ENCODE measurements around the gene CLEC16A. TPM values are rescaled to one million over a fixed set of nuclear protein-coding genes. Genes with fewer than 3 reads are reported as not detected.

Gene CLEC16A
- total and polyA plus RNA-seq, 2 experiments from 2014 or later = 9.9 to 24.1 TPM

- H3K4me3 Mint-ChIP-seq = no peak overlapping the region
- Histone ChIP-seq H3K27ac (ENCODE audit: low read depth) (no peak overlapping the region), H3K4me2 (no peak overlapping the region), H3K36me3 (ENCODE audit: insufficient read depth) (no peaks in the 10 kb centered on the region), H2AFZ (no peak overlapping the region), H4K20me1 (replicated peaks; ENCODE audit: insufficient read depth) (no peaks in the 10 kb centered on the region), H3K4me1 (ENCODE audit: insufficient read depth) (peaks cover 3% of the 10 kb centered on the region; the same call in 1 of the 2 replicates), H3K79me2 (replicated peaks; ENCODE audit: insufficient read depth) (no peaks in the 10 kb centered on the region), H3K9me2 (ENCODE audit: insufficient read depth) (no peaks in the 10 kb centered on the region), H3F3A (replicated peaks; ENCODE audit: low read depth) (no peaks in the 10 kb centered on the region), H3K4me3 (no peak overlapping the region), H3K27me3 (ENCODE audit: insufficient read depth) (no peaks in the 10 kb centered on the region)
- TF ChIP-seq EZH2 (IDR thresholded peaks at IDR 0.05; ENCODE audit: low read depth, unreplicated experiment) = no peak
- TF ChIP-seq REST (IDR thresholded peaks at IDR 0.05; ENCODE audit: unreplicated experiment) = no peak
- TF ChIP-seq NANOG (IDR thresholded peaks at IDR 0.05; ENCODE audit: borderline replicate concordance) = no peak
- no peak for TF ChIP-seq POLR2AphosphoS5 (IDR thresholded peaks at IDR 0.05; ENCODE audit: low read depth)
- TF ChIP-seq ZNF331 (CRISPR knock-in tag; IDR thresholded peaks at IDR 0.05; ENCODE audit: low read depth) = no peak
- no peak for TF ChIP-seq EZH2phosphoT487 (IDR thresholded peaks at IDR 0.05; ENCODE audit: unreplicated experiment)
- TF ChIP-seq ZNF114 (CRISPR knock-in tag; IDR thresholded peaks at IDR 0.05) = no peak
- TF ChIP-seq STAT1 (IDR thresholded peaks at IDR 0.05; ENCODE audit: unreplicated experiment) = no peak
- TF ChIP-seq ZNF462 (CRISPR knock-in tag; IDR thresholded peaks at IDR 0.05) = no peak
- no peak for TF ChIP-seq JUNB (IDR thresholded peaks at IDR 0.05; ENCODE audit: unreplicated experiment)
- TF ChIP-seq CREB1 (CRISPR knock-in tag; IDR thresholded peaks at IDR 0.05; ENCODE audit: low read depth) = no peak
- no peak for TF ChIP-seq ETS1 (IDR thresholded peaks at IDR 0.05)
- no peak for TF ChIP-seq CTCF (conservative IDR thresholded peaks at IDR 0.05; ENCODE audit: low read depth in 2 of 2)
- peaks cover 10% of the 10 kb centered on the region for H3K4me1 Mint-ChIP-seq
- H3K27me3 Mint-ChIP-seq (ENCODE audit: insufficient read depth, low read depth, poor library complexity) = peaks cover 2% of the 10 kb centered on the region
- no peak overlapping the region for H3K27ac Mint-ChIP-seq
- H3K36me3 Mint-ChIP-seq (ENCODE audit: low read depth) = peaks cover 3% of the 10 kb centered on the region; the same call in 1 of the 3 replicates
- no peaks in the 10 kb centered on the region for H3K9me3 Mint-ChIP-seq
- no peak for DNase-seq (ENCODE audit: low spot score)
- no peak for ATAC-seq
These were observed 135.4 kb downstream of the CLEC16A start for GRCh38 chr16:11079652-11080187.

Data from GM23338 (cell line).